GM19240 (cell line): ENCODE data around the gene GLIS1.

ENCODE experiments used
- DNase-seq: peaks from one replicate; pipeline ENCODE4 v3.0.0; 2011; ENCODE audit warnings: low spot score; ENCODE audit not compliant: insufficient read length

The GLIS1 gene

GRCh38 chr1:53693773-53694717 is 44.9 kb downstream of the GLIS1 start:
- DNase-seq, result no peak

- no peak for DNase-seq
These were observed 45.6 kb downstream of the GLIS1 start for GRCh38 chr1:53693339-53693738.

- DNase-seq, result no peak
These were observed 47.6 kb downstream of the GLIS1 start for GRCh38 chr1:53691326-53691725.

DNA sequence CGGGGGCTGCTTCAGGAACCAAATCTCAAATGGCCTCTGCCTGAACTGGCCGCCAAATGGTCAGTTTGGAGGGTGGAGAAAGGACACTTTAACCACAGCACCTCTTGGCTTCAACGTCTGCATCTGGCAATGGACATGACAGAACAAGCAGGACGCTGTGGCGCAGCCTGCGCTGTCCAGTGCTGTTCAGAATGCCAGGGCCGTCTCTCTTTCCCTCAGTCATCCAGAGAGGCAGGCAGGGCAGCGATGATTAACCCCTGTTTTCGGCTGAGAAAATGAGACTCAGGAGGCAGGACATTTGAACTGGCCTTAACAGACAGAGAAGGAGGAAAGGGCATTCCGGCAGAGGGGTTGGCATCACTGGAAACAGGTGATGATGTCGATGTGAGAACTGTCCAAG is 48.6 kb downstream of the GLIS1 start:
- DNase-seq, result no peak

- no peak for DNase-seq
These were observed 49.1 kb downstream of the GLIS1 start for GRCh38 chr1:53689736-53690326.

DNA sequence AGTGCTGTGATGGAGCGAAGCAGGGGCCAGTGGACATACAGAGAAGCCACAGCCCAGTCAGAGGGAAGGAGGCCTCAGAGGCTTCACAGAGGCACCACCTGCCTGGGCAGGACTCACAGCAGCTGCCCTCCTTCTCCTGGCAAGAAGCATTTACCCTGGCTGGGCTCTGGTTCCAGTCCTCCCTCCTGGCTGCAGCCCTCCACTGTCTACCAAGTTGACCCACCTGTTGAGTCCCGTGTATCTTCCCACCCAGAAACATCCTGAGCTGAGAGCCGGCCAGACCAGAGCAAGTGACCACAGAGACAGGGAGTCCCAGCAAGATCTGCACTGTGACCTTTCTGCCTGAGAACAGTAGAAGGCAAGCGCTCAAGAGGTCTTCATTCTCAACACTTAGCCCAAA is 49.7 kb downstream of the GLIS1 start:
- no peak for DNase-seq

DNA sequence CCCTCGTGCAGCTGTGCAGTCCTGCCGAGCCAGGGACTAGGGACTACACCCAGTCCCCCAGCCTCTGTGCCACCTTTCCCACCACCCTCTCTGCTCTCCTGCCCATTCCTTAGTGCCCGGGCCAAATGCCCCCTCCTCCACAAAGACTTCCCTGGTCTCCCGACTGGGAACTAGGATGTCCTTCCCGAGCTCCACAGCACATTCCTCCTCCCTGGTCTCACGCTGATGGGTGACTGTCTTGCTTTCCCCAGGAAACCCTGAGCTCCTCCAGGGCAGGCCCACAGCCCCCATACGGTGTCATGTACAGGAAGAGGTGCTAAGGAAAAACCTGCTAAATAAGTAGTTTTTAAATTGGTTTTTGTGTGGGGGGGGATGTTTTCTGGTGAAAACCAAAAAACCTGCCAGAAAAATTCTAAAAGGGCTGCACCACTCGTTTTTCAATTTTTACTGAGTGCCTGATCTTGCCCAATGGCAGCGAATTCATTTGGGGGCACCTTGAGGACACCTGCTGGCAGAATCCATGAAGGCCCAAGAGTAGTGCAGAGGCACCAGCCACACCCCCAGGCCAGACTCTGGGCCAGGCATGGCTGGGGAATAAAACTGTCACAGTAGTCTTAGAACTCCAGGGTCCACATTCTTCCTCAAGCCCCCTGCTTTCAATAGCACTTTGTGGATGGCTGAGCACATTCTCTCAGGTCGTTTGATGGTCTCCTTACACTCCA is 50.4 kb downstream of the GLIS1 start:
- no peak for DNase-seq

- DNase-seq, result no peak
These were observed 51.1 kb downstream of the GLIS1 start for GRCh38 chr1:53687901-53688300.

DNA sequence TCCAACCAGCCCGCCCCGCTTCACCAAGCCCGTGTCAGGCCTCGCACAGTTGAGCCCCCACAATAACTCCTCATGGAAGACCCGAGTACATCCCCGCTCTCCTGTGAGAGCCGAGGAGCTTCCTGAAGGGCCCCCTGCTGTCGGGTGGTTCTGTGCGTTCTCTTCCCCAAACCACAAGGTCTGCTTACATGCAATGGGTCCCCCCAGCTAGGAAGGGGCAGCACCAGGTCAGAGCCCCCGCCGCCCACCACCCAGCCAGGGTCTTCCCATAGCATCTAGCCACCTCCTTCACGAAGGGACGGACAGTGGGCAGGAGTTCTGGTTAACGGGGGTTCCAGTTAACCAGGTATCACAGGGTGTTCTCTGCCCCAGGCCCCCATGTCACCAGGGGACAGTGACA is 51.5 kb downstream of the GLIS1 start:
- DNase-seq, result no peak

DNA sequence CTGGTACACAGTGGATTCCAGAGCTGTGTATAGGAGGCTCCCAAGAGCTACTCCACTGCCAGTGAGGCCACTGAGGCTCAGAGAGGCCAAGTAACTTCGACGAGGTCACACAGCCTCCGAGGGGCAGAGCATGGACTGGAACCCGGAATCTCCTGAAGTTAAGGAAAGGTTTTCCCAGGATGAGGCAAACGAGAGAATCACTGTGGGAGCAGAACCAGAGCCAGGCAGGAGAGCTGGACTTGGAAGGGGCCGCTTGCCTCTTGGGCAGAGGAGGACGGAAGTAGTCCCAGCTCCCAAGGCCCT is 52.0 kb downstream of the GLIS1 start:
- no peak for DNase-seq

DNA sequence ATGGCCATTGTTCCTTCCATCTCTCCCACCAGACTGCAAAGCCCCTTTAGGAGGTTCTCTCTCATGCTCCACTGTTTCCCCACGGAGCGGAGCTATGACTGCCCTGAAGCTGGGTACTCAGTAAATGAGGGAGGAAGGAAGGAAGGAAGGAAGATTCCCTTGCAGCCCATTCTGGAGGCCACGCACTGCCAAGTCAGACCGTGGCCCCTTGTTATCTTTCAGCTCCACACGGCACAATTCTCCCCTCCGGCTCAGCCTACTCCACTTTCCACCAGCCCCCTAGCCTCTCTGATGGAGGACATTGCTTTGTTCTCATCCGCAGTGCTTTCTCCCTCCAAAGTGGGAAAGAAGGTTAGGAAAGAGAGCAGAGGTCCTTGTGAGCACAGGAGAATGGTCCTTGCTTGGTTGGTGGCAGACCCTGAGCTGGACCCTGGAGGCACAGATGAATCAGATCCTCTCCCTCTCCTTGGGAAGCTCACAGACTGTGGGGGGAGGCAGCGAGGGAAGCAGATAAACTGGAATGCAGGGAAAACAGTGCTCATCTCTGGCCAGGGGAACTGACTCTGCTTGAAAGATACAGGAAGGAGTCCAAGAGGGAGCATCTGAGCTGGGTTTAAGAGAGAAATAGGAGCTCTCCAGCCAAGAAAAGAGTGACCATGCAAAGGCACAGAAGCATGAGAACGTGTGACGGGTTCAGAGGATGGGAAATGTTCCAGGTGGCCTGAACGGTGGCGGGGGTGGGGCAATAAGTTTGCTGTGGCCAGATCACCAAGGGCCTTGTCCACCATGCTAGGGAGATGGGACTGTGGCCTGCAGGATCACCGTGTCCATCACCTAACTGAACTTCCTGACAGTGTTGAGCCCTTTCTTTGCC is 52.6 kb downstream of the GLIS1 start:
- no peak for DNase-seq

DNA sequence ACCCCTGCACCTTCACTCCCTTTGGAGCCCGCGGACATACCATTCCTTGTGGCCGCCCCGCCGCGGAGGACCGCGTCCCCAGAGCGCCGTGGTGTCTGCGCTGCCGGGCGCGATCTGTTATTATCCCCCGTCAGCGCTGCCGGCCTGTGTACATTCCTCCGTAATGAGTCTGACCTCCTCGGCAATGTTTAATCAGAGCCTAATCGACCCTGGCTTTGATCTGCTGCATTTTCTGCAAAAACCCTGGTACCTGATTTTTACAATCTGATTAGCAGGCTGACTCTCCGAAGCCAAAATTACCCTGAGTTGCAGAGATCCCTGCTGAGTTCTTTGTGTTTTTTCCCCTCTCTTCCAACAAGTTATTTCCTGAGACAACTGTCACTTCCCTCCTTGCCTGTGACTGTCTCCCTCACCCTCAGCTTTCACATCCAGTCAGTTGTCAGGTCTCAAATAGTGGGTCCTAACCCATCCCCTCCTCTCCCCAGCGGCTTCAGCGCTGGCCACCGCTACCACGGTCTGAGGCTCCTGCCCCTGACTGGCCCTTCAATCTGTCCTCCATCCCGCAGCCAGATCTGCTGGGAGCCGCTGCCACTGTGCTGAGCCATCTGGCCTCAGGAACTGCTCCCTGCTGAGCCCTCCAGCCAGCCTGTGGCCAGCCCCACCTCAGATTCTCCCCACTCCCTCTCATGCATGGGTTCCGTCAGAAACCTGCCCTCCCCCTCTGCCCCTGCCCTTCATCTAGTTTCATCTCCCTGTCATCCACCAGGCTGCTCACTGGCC is 53.5 kb downstream of the GLIS1 start:
- no peak for DNase-seq

- DNase-seq, result no peak
These were observed 54.2 kb downstream of the GLIS1 start for GRCh38 chr1:53684741-53685140.

DNA sequence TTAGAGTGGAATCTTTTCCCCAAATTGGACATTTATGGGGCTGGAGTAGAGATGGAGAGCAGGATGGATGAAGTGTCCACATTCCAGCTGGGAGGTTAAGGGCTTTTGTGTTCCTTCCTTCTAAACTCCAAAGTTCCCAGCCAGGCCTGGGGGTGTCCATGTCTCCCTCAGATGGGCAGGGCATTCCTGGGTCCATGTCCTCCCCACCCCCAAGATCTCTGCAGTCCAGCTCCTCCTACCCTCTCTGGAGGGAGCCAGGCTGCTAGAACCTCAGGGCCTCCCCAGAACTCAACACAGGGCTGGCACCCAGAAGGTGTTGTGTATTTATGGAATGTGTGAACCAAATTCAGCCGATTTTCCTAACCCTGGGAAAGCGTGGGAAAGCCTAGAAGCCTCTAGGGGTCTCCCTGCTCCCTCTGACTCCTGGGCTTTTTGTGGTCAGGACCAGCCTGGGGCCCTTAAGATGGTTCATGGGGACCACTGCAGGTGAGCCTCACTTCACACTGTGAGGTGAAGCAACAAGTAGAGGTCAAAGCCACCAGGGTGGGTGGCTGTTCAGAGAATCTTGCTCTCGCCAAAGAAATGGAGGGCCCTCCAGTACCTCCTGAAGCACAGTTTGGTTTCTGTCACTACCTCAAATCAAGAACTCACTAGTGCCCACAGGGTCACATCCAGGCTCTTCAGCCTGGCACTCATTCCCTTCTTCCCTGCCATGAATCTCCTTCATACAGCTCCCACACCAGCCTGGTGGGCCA is 54.8 kb downstream of the GLIS1 start:
- no peak for DNase-seq

DNA sequence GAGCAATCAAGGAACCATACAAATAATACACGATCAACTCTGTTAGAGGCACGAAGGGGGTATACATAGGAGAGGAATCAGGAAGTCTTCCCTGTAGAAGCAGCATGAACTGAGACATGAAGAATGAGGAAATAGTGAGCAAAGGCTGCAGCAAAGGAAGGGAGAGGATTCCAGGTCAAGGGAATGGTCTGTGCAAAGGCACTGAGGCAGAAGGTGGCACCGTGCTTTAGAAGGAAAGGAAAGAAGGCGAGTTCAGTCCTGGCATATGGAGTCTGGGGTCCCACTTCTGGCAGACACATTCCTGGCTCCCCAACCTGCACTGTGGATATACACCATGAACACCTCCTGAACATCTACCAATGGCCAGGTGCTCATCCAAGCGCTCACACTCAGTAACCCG is 56.1 kb downstream of the GLIS1 start:
- no peak for DNase-seq

- peak; percentile 38 for DNase-seq
These were observed 56.8 kb downstream of the GLIS1 start for GRCh38 chr1:53681977-53682685.

- no peak for DNase-seq
These were observed 57.5 kb downstream of the GLIS1 start for GRCh38 chr1:53681351-53681976.

GRCh38 chr1:53680868-53681267 is 58.1 kb downstream of the GLIS1 start:
- DNase-seq, result no peak
